Erythroblast (primary cell): ENCODE measurements around the gene AHR.

Source experiments
- GATA1 ChIP-seq: IDR thresholded peaks from 2 replicates; pipeline ENCODE4 v1.6.1; 2011; ENCODE audit warnings: low read depth, mild to moderate bottlenecking, control low read depth, low read length, moderate library complexity
- POLR2A ChIP-seq: IDR thresholded peaks from 2 replicates; pipeline ENCODE4 v1.6.1; 2011; ENCODE audit warnings: mild to moderate bottlenecking, low read length

DNA sequence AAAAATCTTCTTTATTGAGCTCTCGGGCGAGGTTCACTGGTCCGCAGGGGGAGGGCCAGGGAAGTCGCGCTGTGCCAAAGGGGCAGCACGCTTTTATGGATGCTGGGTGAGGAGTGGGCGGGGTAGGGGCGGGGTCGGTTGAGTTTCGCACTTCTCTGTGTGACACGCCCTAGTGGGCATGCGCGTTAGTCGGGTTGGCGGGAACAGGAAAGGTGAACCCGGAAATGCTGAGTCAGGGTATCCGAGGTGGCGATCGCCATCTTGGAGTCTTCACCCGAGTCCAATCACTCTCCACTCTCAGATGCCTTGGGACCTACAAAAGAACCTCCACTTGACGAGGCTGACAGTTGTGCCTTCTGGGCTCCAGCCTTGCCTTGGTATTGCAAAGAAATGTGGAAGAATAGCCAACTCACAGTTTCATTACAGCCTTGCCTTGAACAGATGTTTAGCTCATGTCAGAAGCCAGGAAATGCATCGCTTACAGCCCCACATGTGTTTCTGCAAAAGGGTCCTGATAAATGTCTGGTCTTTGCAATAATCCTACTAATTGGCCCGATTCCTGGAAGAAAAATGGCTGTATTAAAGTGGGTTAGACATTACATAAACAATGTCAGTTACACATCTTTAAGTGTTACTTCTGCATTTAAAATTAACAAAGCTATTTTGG is 64.1 kb downstream of the AHR start:
- TF ChIP-seq POLR2A = no peak
- TF ChIP-seq GATA1 = no peak
